Motor neuron (in vitro differentiated cells): ENCODE data around the gene PLPPR2. TPM values are rescaled to one million over a fixed set of nuclear protein-coding genes. Genes with fewer than 3 reads are reported as not detected.
"Not testable (repeated sequence)": the region's sequence is repeated elsewhere in the genome, so short reads cannot be mapped to it uniquely, and the experiment has no call there.

ENCODE experiments used
- ATAC-seq, 8 experiments: fragments of 200-7000 bp; cut with Tn5 transposase; replicated peaks in 6 of 8; 2 replicates each; pipeline ENCODE4 v1.8.0; 2021; ENCODE audit warnings: mild to moderate bottlenecking in 8 of 8, moderate library complexity in 8 of 8
- H3K27ac ChIP-seq, 2 donors: fragments of 250-450 bp; sonication (Bioruptor Pico); 2 replicates each; pipeline ENCODE4 v1.9.0; 2021; ENCODE audit warnings: antibody characterized with exemption in 2 of 2, mild to moderate bottlenecking in 2 of 2, moderate library complexity in 1 of 2
- H3K4me1 ChIP-seq, 2 donors: fragments of 250-450 bp; sonication (Bioruptor Pico); replicated peaks in 1 of 2; 2 replicates each; pipeline ENCODE4 v1.6.1; 2021; ENCODE audit warnings: antibody characterized with exemption in 2 of 2, mild to moderate bottlenecking in 2 of 2, moderate library complexity in 1 of 2
- H3K4me3 ChIP-seq, 5 donors: fragments of 250-450 bp; sonication (Bioruptor Pico); 2 replicates each; pipeline ENCODE4 v1.9.0; 2021; ENCODE audit warnings: antibody characterized with exemption in 5 of 5, mild to moderate bottlenecking in 5 of 5, moderate library complexity in 4 of 5
- WGBS, 10 experiments: fragments of 450-650 bp; shearing (Covaris generic); methylation state at CpG; one replicate each; pipeline ENCODE4 v1.0.0; 2022; 5-methylcytosine and 5-hydroxymethylcytosine counted together
- in situ Hi-C, 9 experiments: fragments of 400-800 bp; cut with MboI; loops; one replicate each; pipeline ENCODE4 v1.15.0; 2021; ENCODE audit warnings: low sequenced_read_pairs in 9 of 9, low pct_unique_long_range_greater_than_20kb in 2 of 9; ENCODE audit not compliant: unreplicated experiment in 9 of 9
- total RNA-seq, 8 experiments: library from RNA; unstranded; fragments of 300-600 nt; gene quantifications; 2 replicates each; pipeline versions ENCODE4 v1.2.3 to v1.2.4, GENCODE V29; 2022

Gene PLPPR2
- total RNA-seq, 8 experiments from 2014 or later = 21.5 to 46.5 (median 28.0) TPM

DNA sequence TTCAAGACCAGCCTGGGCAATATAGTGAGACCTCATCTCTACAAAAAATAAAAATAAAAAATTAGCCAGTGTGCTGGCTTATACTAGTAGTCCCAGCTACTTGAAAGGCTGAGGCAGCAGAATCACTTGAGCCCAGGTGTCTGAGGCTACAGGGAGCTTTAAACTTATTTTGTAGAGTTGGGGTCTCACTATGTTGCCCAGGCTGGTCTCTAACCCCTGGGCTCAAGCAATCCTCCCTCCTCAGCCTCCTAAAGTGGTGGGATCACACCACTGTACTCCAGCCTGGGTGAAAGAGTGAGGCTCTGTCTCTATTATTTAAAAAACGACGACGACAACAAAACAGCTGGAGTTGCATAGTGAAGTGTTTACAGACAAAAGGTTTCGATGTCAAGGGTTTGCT is 23.7 kb upstream of the PLPPR2 start:
- in situ Hi-C loops = no loop called here
- 38 to 100% (median 90%) methylated on average over 1 to 4 of the region's 4 CpGs; no CpG with 5 or more reads in 2 of the 10 experiments for WGBS, 10 experiments

DNA sequence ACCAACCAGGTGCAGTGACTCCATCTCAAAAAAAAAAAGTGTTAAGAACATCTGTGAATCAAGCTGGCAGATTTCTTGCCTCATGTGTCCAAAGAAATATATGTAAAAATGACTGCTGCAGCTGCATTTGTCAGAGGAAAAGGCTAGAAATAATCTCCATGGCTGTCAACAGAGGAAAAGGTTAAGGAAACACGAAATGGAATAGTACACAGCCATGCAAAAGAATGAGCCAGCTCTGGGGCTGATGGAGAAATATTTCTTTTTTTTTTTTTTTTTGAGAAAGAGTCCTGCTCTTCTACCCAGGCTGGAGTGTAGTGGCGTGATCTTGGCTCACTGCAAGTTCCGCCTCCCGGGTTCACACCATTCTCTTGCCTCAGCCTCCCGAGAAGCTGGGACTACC is 22.4 kb upstream of the PLPPR2 start:
- H3K4me1 ChIP-seq = no peaks in the 10 kb centered on the region
- in situ Hi-C loops = no loop called here
- H3K27ac ChIP-seq = no peak overlapping the region
- H3K4me3 ChIP-seq = no peak overlapping the region
- WGBS, 10 experiments = 67 to 100% (median 86%) methylated on average over 1 to 5 of the region's 5 CpGs; no CpG with 5 or more reads in 2 of the 10 experiments
- ATAC-seq = no peak

More for the DNA sequence above, 23.7 kb upstream of the PLPPR2 start:
- no peaks in the 10 kb centered on the region for H3K4me1 ChIP-seq
- H3K4me3 ChIP-seq = no peak overlapping the region
- no peak overlapping the region for H3K27ac ChIP-seq
- ATAC-seq = no peak

DNA sequence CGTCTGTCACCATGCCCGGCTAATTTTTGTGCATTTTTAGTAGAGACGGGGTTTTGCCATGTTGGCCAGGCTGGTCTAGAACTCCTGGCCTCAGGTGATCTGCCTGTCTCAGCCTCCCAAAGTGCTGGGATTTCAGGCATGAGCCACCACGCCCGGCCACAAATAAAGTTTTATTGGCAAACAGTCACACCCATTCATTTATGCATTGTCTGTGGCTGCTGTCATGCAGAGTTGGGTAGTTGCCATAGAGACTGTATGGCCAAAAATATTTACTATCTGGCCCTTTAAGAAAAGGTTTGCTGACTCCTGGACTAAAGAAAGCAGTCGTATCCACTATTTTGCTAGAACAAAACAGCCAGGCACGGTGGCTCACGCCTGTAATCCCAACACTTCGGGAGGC is 21.4 kb upstream of the PLPPR2 start:
- WGBS, 10 experiments = 56 to 92% (median 71%) methylated on average over 1 to 6 of the region's 9 CpGs; no CpG with 5 or more reads in 1 of the 10 experiments
- peak in 2 of 8 experiments; percentile 19 to 22 for ATAC-seq
- H3K4me3 ChIP-seq, in situ Hi-C loops, H3K27ac ChIP-seq: not testable (repeated sequence)
- H3K4me1 ChIP-seq = peaks cover 7 to 10% of the 10 kb centered on the region in 2 donors

DNA sequence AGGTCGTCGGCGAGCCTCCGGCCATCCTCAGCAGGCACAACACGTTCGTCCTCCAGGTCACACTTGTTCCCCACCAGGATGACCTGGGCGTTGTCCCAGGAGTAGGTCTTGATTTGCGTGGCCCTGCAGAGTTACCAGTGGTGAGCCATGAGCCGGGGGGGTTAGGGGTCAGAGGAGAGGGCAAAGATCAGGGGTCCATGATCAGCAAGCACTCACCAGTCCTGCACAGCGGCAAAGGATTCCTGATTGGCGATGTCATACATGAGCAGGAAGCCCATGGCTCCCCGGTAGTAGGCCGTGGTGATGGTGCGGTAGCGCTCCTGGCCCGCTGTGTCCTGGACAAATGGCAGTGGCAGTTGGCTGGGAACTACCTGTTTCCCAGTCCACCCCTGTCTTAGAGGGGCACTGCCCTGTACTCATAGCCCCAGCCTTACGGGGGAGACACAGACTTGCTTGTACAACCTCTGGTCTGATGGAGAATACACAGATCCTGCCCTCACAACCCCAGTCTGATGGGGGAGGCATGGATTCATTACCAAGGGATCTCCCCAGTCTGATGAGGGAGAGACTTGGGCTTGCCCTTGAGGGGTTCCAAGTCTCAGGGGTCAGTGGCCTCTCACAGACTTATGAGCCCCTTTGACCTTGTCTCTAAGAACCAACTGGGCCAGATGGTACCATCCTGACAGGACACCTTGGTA is 19.6 kb upstream of the PLPPR2 start:
- in situ Hi-C loops = no loop called here
- H3K4me3 ChIP-seq = no peak overlapping the region
- ATAC-seq = no peak
- WGBS, 10 experiments = 90 to 100% (median 98%) methylated on average over 1 to 12 of the region's 17 CpGs; no CpG with 5 or more reads in 4 of the 10 experiments
- no peak overlapping the region for H3K27ac ChIP-seq
- peaks cover 7 to 11% of the 10 kb centered on the region in 2 donors for H3K4me1 ChIP-seq

DNA sequence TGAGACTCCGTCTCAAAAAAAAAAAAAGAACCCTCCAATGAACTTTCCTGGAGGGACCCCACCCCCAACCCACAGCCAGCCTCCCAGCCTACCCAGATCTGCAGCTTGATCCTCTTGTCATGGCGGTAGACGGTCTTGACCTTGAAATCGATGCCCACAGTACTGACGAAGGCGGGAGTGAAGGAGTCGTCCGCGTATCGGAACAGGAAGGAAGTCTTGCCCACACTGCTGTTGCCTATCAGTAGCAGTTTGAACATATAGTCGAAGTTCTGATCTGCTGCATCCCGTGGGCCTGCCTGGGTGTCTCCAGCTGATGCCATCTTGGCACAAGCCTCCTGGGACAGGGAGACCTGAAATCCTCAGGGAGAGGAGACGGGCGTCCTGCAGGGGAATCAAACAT is 18.2 kb upstream of the PLPPR2 start:
- WGBS, 10 experiments = 83 to 100% (median 96%) methylated on average over 1 to 9 of the region's 14 CpGs; no CpG with 5 or more reads in 3 of the 10 experiments
- ATAC-seq = no peak

DNA sequence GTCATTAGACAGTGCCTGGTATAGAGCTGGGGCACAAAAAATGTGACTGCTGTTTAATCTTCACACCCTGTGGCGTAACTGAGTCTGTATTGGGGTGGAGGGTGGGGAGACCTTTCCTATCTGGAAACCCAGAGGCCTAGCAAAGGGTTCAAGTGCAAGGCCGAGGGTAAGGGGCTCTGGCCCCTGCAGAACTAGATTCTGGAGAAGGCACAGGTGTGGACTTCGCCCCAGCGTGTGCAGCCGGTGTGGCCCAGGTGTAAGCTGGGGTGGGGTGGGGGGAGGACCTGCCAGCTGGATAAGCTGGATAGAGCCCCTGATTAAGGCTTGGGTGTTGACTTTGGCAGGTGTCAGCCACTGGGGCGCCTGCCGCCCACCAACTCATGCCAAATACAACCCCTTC is 17.1 kb upstream of the PLPPR2 start:
- in situ Hi-C loops = no loop called here
- Histone ChIP-seq H3K4me1 (peaks cover 7 to 11% of the 10 kb centered on the region in 2 donors), H3K27ac (no peak overlapping the region), H3K4me3 (no peak overlapping the region)
- ATAC-seq = no peak
- WGBS, 10 experiments = 62 to 100% (median 92%) methylated on average over 1 to 4 of the region's 7 CpGs; no CpG with 5 or more reads in 5 of the 10 experiments

More for the DNA sequence above, 18.2 kb upstream of the PLPPR2 start:
- no peak overlapping the region for H3K4me3 ChIP-seq
- H3K27ac ChIP-seq = no peak overlapping the region
- in situ Hi-C loops = no loop called here
- H3K4me1 ChIP-seq = peaks cover 7 to 11% of the 10 kb centered on the region in 2 donors

DNA sequence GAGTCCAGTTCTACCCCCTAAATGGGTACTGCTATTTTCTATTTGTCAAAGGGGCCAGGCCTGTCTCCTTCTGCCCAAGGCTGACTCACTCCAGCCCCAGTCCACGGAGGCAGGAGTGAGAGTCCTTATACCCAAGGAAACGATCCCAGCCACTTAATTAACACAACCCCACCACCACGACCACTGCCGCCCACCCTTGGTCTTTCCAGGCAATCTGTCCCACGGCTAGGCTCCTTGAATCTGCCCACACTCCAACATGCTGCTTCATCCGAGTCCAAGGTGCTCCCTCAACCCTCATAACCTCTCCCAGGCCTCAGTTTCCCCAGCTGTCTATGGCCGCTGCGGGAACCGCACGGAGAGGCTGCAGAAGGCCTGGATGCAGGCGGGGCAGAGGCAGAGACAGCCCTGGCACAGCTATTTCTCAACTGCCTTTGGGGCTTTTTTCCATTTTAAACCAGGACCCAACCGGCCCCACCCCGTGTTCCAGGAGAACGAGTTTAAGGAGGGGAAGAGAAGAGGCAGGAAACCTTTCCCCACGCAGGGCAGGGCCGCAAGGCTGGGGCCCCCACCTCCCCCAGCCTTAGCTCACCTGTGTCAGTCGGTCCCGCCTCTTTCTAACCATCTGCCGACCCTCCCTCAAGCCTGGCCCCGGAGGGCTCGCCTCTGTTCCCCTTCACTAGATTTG is 16.5 kb upstream of the PLPPR2 start:
- peak overlapping the region in 1 of 2 donors; percentile 46 for H3K27ac ChIP-seq
- H3K4me1 ChIP-seq = peaks cover 7 to 11% of the 10 kb centered on the region in 2 donors
- in situ Hi-C loops = no loop called here
- peak in 3 of 8 experiments; percentile 44 to 47 (median 46) for ATAC-seq
- 12 to 70% (median 22%) methylated on average over 1 to 11 of the region's 21 CpGs; no CpG with 5 or more reads in 4 of the 10 experiments for WGBS, 10 experiments
- H3K4me3 ChIP-seq = peak overlapping the region; percentile 51 to 68 (median 55)

DNA sequence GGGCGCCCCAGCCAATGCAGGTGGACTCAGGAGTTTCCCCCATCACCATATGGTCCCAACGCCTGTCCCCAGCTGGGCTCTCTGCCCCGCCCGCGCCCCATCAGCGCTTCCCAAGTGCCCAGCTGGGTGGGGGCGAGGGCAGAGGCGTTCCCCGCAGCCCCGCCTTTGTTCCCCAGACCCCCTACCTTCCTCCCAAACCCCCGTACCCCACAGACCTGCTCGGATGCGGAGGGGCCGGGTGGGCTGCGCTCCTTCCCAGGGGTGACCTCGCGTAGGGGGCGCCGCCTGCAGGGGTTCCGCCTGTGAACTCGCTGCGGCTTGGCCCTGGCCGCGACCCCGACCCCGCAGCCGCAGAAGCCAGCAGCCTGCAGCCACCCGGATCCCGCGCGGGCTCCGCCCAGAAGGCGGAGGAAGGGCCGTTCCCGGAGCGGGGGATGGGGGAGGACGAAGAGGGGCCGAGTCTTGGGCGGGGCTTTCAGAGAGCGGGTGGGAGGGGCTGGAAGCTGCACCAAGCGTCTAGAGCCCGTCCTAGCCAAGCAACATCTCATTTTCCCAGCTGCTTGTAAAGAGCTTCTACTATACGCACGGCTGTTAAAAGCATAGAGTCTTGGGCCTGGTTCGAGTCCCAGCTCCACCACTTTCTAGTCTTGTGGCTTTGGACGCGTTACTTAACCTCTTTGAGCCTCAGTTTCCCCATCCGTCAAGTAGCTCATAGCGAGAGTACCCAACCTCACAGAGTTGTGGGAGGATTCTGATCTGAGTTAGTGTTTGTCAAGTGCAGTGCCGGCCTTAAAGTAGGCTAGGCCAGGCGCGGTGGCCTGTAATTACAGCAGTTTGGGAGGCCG is 15.8 kb upstream of the PLPPR2 start, which contains the start of gene RAB3D:
TSS of gene RAB3D (minus strand) at position 404 of the 845 bp plus-strand sequence. CDS start 2,258 bp downstream, outside the sequence.
- Histone ChIP-seq H3K4me3 (peak within 1 kb of the TSS; percentile 51 to 68 (median 55)), H3K27ac (peak within 1 kb of the TSS; percentile 28 to 46), H3K4me1 (peaks cover 7 to 13% of the 10 kb centered on the region in 2 donors)
- ATAC-seq = peak; percentile 86 to 95 (median 94)
- WGBS, 10 experiments = 8 to 65% (median 12%) methylated on average over 2 to 5 of the region's 53 CpGs; no CpG with 5 or more reads in 7 of the 10 experiments
- in situ Hi-C loops = no loop called here

DNA sequence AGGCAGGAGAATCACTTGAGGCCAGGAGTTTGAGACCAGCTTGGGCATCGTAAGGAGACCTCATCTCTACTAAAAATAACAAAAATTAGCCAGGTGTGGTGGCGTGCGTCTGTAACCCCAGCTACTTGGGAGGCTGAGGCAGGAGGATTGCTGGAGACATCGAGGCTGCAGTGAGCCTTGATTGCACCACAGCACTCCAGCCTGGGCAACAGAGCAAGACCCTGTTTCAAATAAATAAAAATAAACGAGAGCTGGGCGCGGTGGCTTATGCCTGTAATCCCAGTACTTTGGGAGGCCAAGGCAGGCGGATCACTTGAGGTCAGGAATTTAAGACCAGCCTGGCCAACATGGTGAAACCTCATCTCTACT is 15.1 kb upstream of the PLPPR2 start:
- H3K27ac ChIP-seq = not testable (repeated sequence)
- H3K4me3 ChIP-seq = peak overlapping the region in 4 of 5 donors; percentile 53 to 68 (median 58)

DNA sequence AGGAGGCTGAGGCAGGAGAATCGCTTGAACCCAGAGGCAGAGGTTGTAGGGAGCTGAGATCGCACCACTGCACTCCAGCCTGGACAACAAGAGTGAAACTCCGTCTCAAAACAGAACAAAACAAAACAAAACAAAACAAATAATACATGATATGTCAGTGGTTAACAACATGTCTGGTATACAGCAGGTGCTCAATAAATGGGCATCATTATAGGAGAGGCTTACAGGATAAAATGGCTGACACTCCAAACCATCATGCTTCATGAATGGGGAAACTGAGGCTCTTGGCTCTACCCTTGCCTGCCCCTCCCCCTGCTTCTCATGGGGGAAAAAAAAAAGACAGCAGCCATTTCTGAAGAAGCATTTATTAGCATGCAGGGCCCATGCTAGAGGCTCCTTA is 12.8 kb upstream of the PLPPR2 start:
- no peak overlapping the region for H3K27ac ChIP-seq
- 64 to 100% (median 87%) methylated on average over 2 to 3 of the region's 3 CpGs; no CpG with 5 or more reads in 4 of the 10 experiments for WGBS, 10 experiments

More for the DNA sequence above, 15.1 kb upstream of the PLPPR2 start:
- in situ Hi-C loops, ATAC-seq: not testable (repeated sequence)
- peaks cover 10 to 17% of the 10 kb centered on the region in 2 donors for H3K4me1 ChIP-seq
- 20 to 100% (median 87%) methylated on average over 1 to 6 of the region's 8 CpGs; no CpG with 5 or more reads in 4 of the 10 experiments for WGBS, 10 experiments

DNA sequence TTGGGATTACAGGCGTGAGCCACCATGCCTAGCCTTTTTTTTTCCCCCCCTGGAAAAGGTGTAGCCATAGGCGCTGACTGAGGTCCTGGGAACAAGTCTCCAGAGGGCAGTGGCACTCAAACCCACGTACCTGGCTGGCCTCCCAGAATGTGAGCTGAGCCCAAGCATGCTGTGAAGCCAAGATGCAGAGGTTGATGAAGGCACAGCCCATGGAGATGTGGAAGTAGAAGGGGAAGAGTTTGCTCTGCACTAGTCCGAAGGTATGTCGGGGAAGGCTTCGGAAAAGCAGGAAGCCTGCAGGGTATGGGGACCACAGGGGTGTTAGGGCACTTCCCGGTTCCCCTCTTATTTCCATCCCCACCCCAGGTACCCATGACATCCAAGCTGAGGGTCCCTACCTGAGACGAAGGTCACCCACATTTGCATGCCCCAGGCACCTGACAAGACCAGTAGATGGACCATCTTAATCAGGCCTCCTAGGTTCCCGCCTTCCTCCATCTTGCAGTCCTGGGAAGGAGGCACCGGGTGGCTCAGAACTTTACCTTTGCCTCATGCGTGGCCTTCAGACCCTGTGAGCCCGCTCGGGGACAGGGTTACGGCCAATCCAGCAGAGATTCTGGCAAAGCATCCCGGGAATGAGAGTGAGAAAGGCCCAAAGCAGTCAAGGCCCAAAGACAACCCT is 10.0 kb upstream of the PLPPR2 start:
- WGBS, 10 experiments = 0 to 40% (median 25%) methylated on average over 1 to 5 of the region's 15 CpGs; no CpG with 5 or more reads in 6 of the 10 experiments
- Histone ChIP-seq H3K27ac (no peak overlapping the region), H3K4me1 (peaks cover 7 to 9% of the 10 kb centered on the region in 2 donors), H3K4me3 (peak overlapping the region; percentile 50 to 92 (median 72))
- in situ Hi-C loops = no loop called here
- no peak for ATAC-seq

More for the DNA sequence above, 12.8 kb upstream of the PLPPR2 start:
- Histone ChIP-seq H3K4me3 (no peak overlapping the region), H3K4me1 (peaks cover 16 to 18% of the 10 kb centered on the region in 2 donors)
- no peak for ATAC-seq
- in situ Hi-C loops = no loop called here
